Spleen (tissue), 7 donors: ENCODE data around the gene KCNJ4.

Experiments used
- CTCF ChIP-seq, 11 experiments: fragments of 200-600 bp in 7 of 11; fragments of 450-650 bp in 4 of 11; sonication (generic) in 4 of 11; IDR thresholded peaks in 8 of 11; conservative IDR thresholded peaks in 3 of 11; 1 replicate in 7 of 11; 2 replicates in 4 of 11; pipeline versions ENCODE4 v1.4.0 to v1.8.0; 2016 to 2021; ENCODE audit warnings: antibody characterized with exemption in 11 of 11, inconsistent platforms in 4 of 11, mild to moderate bottlenecking in 1 of 11
- POLR2A ChIP-seq, 3 donors: fragments of 450-650 bp; IDR thresholded peaks; one replicate each; pipeline ENCODE4 v1.5.1; 2017; ENCODE audit warnings: antibody characterized with exemption in 3 of 3, mild to moderate bottlenecking in 1 of 3
- donor health status: DM: no; HTN: no; CAD: no; lungs with moderate emphysema.
- donor health status: DM: no; HTN: no; CAD: no.
- donor health status: DM: no; HTN: no; CAD: no.

GRCh38 chr22:38469306-38469781 lies 14.3 kb upstream of the KCNJ4 start:
- TF ChIP-seq CTCF (IDR thresholded peaks at IDR 0.05 in 8 of 11, conservative IDR thresholded peaks at IDR 0.05 in 3 of 11) (no peak), POLR2A (IDR thresholded peaks at IDR 0.05) (no peak)
